Esophagus muscularis mucosa (tissue), 4 donors: Measurements from ENCODE around the gene TXN. TPM values are rescaled to one million over a fixed set of nuclear protein-coding genes. Genes with fewer than 3 reads are reported as not detected.

Experiments
- DNase-seq: peaks from one replicate; pipeline ENCODE4 v3.0.0-alpha.2; 2017; ENCODE audit errors: extremely low spot score
- H3K27ac ChIP-seq, 4 donors: fragments of 200-600 bp; sonication (generic); replicated peaks in 1 of 4; 1 replicate in 3 of 4; 2 replicates in 1 of 4; pipeline ENCODE4 v1.5.1; 2016 to 2019; ENCODE audit warnings: mild to moderate bottlenecking in 1 of 4
- H3K27me3 ChIP-seq, 4 donors: fragments of 200-600 bp; sonication (generic); one replicate each; pipeline versions ENCODE4 v1.5.1 to v1.6.0; 2016 to 2019
- H3K36me3 ChIP-seq, 4 donors: fragments of 200-600 bp; sonication (generic); one replicate each; pipeline ENCODE4 v1.5.1; 2016 to 2019
- H3K4me1 ChIP-seq, 4 donors: fragments of 200-600 bp; sonication (generic); one replicate each; pipeline ENCODE4 v1.5.1; 2016 to 2019
- H3K4me3 ChIP-seq, 4 donors: fragments of 200-600 bp; sonication (generic); 1 replicate in 2 of 4; 2 replicates in 2 of 4; pipeline ENCODE4 v1.5.1; 2016 to 2019; ENCODE audit warnings: mild to moderate bottlenecking in 4 of 4, moderate library complexity in 1 of 4
- H3K9me3 ChIP-seq, 4 donors: fragments of 200-600 bp; sonication (generic); 1 replicate in 3 of 4; 2 replicates in 1 of 4; pipeline ENCODE4 v1.5.1; 2016 to 2019
- CTCF ChIP-seq, 3 experiments: fragments of 200-600 bp in 2 of 3; fragments of 450-650 bp in 1 of 3; sonication (generic) in 2 of 3; IDR thresholded peaks; one replicate each; pipeline ENCODE4 v1.5.1; 2017 to 2019; ENCODE audit warnings: antibody characterized with exemption in 3 of 3, mild to moderate bottlenecking in 2 of 3, moderate library complexity in 1 of 3
- EP300 ChIP-seq: sonication (generic); formaldehyde crosslinking; IDR thresholded peaks from one replicate; pipeline ENCODE4 v1.6.1; 2017; ENCODE audit warnings: antibody characterized with exemption
- POLR2A ChIP-seq: fragments of 450-650 bp; IDR thresholded peaks from one replicate; pipeline ENCODE4 v1.6.1; 2017; ENCODE audit warnings: antibody characterized with exemption, moderate library complexity, mild to moderate bottlenecking, low read depth
- POLR2AphosphoS5 ChIP-seq, 2 donors: sonication (generic); formaldehyde crosslinking; IDR thresholded peaks; one replicate each; pipeline ENCODE4 v1.6.1; 2017; ENCODE audit warnings: antibody characterized with exemption in 2 of 2
- WGBS: methylation state at CpG from one replicate; pipeline ENCODE4 v1.1.5; 2018; 5-methylcytosine and 5-hydroxymethylcytosine counted together
- intact Hi-C: fragments of 100-400 bp; cut with DNase I; formaldehyde crosslinking; loops from one replicate; pipeline ENCODE4 v1.15.1; 2023
- total RNA-seq, 4 donors: library from RNA; depleted of rRNA; stranded (reverse); fragments of >200 nt; gene quantifications; one replicate each; pipeline versions ENCODE4 v1.1.0 to v1.2.1, GENCODE V29; 2016

TXN gene
- total RNA-seq, 4 donors from 2014 or later, result 158 to 213 (median 178) TPM

DNA sequence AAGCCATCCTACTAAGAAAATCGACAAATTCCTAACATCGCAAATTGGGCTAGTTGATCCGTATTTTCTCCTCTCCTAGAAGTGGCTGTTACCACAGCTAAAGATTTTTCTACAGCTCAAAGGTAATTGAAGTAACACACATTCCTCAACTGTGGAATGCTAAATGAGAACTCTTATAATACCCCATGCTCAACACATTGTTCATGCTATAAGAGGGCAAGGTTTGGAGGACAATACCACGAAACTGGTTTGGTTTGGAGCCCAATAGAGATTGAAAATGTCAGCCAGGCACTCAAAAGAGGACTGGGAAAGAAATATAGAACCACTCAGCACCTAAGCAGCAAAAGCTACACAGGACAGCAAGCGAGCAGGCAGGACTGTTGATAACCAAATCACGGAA, 10.1 kb downstream of the TXN start:
- 98% methylated on average over 6 of the region's 6 CpGs for WGBS

DNA sequence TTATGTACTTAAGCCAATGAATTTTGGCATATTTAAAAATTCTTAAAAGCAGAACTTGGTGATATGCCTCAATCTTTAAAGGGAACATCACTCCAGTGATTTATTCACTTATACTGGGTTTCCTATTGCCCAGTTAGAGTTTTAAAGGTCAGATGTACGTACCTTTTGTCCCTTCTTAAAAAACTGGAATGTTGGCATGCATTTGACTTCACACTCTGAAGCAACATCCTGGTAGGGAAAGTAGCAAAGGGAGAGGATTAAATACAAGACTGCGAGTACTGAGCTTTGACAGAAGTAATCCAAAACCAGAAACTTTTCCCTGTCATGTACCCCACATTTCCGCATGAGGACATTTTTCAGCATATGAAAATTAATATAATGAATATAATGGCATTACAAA, 11.7 kb downstream of the TXN start:
- DNase-seq, result no peak
- 57% methylated on average over 3 of the region's 3 CpGs for WGBS
- Histone ChIP-seq H3K27me3 (no peaks in the 10 kb centered on the region), H3K4me3 (no peak overlapping the region), H3K9me3 (no peaks in the 10 kb centered on the region), H3K36me3 (peaks cover 22 to 71% (median 56%) of the 10 kb centered on the region in 4 donors), H3K4me1 (peaks cover 0 to 8% (median 0%) of the 10 kb centered on the region in 4 donors), H3K27ac (no peak overlapping the region)
- intact Hi-C loops, result no loop called here
- no peak for TF ChIP-seq POLR2A
- TF ChIP-seq POLR2AphosphoS5 (IDR thresholded peaks at IDR 0.05), result no peak
- TF ChIP-seq CTCF (IDR thresholded peaks at IDR 0.05), result no peak
- TF ChIP-seq EP300, result no peak

More for the DNA sequence above, 10.1 kb downstream of the TXN start:
- Histone ChIP-seq H3K27ac (no peak overlapping the region), H3K27me3 (no peaks in the 10 kb centered on the region), H3K9me3 (no peaks in the 10 kb centered on the region), H3K4me3 (no peak overlapping the region), H3K36me3 (peaks cover 22 to 86% (median 66%) of the 10 kb centered on the region in 4 donors), H3K4me1 (peaks cover 0 to 12% (median 0%) of the 10 kb centered on the region in 4 donors)
- intact Hi-C loops, result no loop called here
- TF ChIP-seq POLR2AphosphoS5 (IDR thresholded peaks at IDR 0.05), result no peak
- no peak for DNase-seq

- Histone ChIP-seq H3K9me3 (no peaks in the 10 kb centered on the region), H3K4me3 (no peak overlapping the region), H3K36me3 (peaks cover 9 to 49% (median 37%) of the 10 kb centered on the region in 4 donors), H3K27me3 (no peaks in the 10 kb centered on the region), H3K4me1 (peaks cover 0 to 8% (median 0%) of the 10 kb centered on the region in 4 donors), H3K27ac (no peak overlapping the region)
- intact Hi-C loops, result no loop called here
- 100% methylated on average over 1 of the region's 1 CpG for WGBS
- TF ChIP-seq EP300, result no peak
- TF ChIP-seq CTCF (IDR thresholded peaks at IDR 0.05), result no peak
- no peak for TF ChIP-seq POLR2A
- TF ChIP-seq POLR2AphosphoS5 (IDR thresholded peaks at IDR 0.05), result no peak
- DNase-seq, result no peak
Measured at GRCh38 chr9:110241858-110242321, 14.4 kb downstream of the TXN start.

DNA sequence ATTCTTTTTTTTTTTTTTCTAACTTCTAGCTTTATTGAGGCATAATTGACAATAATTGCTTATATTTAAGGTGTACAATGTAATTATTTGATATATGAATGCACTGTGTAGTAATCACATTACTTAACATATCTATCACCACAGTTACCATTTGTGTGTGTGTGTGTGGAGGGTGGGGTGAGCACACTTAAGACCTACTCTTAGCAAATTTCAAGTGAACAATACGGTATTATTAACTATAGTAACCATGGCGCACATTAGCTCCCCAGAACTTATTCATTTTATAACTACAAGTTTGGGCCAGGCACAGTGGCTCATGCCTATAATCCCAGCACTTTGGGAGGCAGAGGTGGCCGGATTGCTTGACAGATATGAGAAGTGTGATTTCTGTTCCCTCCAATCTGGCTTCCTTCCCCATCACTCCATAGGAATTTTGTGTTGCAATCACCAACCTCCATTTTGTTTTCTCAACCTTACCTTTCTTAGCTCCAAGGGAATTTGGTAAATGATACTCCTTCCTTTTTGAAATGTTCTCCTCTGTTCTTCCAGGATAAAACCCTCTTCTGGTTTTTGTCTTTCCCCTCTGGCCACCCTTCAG, 14.9 kb downstream of the TXN start:
- 100% methylated on average over 3 of the region's 3 CpGs for WGBS
- DNase-seq, result no peak
- no peaks in the 10 kb centered on the region for H3K27me3 ChIP-seq
- H3K27ac ChIP-seq, result no peak overlapping the region
- peaks cover 6 to 43% (median 32%) of the 10 kb centered on the region in 4 donors for H3K36me3 ChIP-seq
- peaks cover 0 to 8% (median 0%) of the 10 kb centered on the region in 4 donors for H3K4me1 ChIP-seq
- TF ChIP-seq POLR2A, result no peak
- TF ChIP-seq CTCF (IDR thresholded peaks at IDR 0.05), result no peak
- TF ChIP-seq EP300, result no peak
- TF ChIP-seq POLR2AphosphoS5 (IDR thresholded peaks at IDR 0.05), result no peak
- intact Hi-C loops, result no loop called here
- H3K4me3 ChIP-seq, result no peak overlapping the region
- H3K9me3 ChIP-seq, result no peaks in the 10 kb centered on the region

GRCh38 chr9:110240198-110240597, 16.1 kb downstream of the TXN start:
- 37% methylated on average over 1 of the region's 1 CpG for WGBS
- intact Hi-C loops, result no loop called here
- Histone ChIP-seq H3K27me3 (no peaks in the 10 kb centered on the region), H3K27ac (no peak overlapping the region), H3K4me3 (no peak overlapping the region), H3K36me3 (peaks cover 4 to 36% (median 25%) of the 10 kb centered on the region in 4 donors), H3K4me1 (peaks cover 0 to 6% (median 0%) of the 10 kb centered on the region in 4 donors), H3K9me3 (no peaks in the 10 kb centered on the region)
- TF ChIP-seq CTCF (IDR thresholded peaks at IDR 0.05), result no peak
- no peak for TF ChIP-seq POLR2AphosphoS5 (IDR thresholded peaks at IDR 0.05)
- no peak for TF ChIP-seq POLR2A
- TF ChIP-seq EP300, result no peak
- DNase-seq, result no peak
